WTC11 (cell line): ENCODE results near the gene ITK. TPM values are rescaled to one million over a fixed set of nuclear protein-coding genes. Genes with fewer than 3 reads are reported as not detected.

Experiments
- ATAC-seq: fragments of 200-7000 bp; cut with Tn5 transposase; 2 replicates; pipeline ENCODE4 v1.10.0; 2021; ENCODE audit warnings: mild to moderate bottlenecking, moderate library complexity
- CTCF ChIA-PET: fragments of 300-600 bp; sonication (Branson Sonifier 250); formaldehyde crosslinking; loops from one replicate; lab custom pipeline; 2021; ENCODE audit warnings: antibody characterized with exemption; lab: Charles Lee
- POLR2A ChIA-PET: fragments of 350-600 bp; sonication (Branson Sonifier 250); formaldehyde crosslinking; loops from one replicate; lab custom pipeline; 2021; ENCODE audit warnings: antibody characterized with exemption; lab: Charles Lee
- DNase-seq: peaks from one replicate; pipeline ENCODE4 v3.0.0; 2021; ENCODE audit warnings: low spot score
- H3K27ac Mint-ChIP-seq: 2 replicates; pipeline ENCODE4 v1.8.0; 2021; ENCODE audit warnings: mixed read lengths
- H3K27me3 Mint-ChIP-seq: 2 replicates; pipeline ENCODE4 v1.8.0; 2021; ENCODE audit warnings: low read depth, mild to moderate bottlenecking, moderate library complexity, mixed read lengths
- H3K36me3 Mint-ChIP-seq: 2 replicates; pipeline ENCODE4 v1.8.0; 2021; ENCODE audit warnings: mixed read lengths
- H3K4me1 Mint-ChIP-seq: 2 replicates; pipeline ENCODE4 v1.8.0; 2022; ENCODE audit warnings: mixed read lengths
- H3K4me3 Mint-ChIP-seq: 2 replicates; pipeline ENCODE4 v1.8.0; 2021; ENCODE audit warnings: mild to moderate bottlenecking, moderate library complexity, mixed read lengths
- H3K9me3 Mint-ChIP-seq: 2 replicates; pipeline ENCODE4 v1.8.0; 2021; ENCODE audit warnings: mixed read lengths
- E2F1 ChIP-seq: sonication (generic); formaldehyde crosslinking; IDR thresholded peaks from 2 replicates; pipeline ENCODE4 v1.8.0; 2022; ENCODE audit warnings: mild to moderate bottlenecking, missing genetic modification reagents
- E2F5 ChIP-seq: sonication (generic); formaldehyde crosslinking; IDR thresholded peaks from 2 replicates; pipeline ENCODE4 v1.8.1; 2022; ENCODE audit warnings: mild to moderate bottlenecking, moderate library complexity, missing genetic modification reagents
- EMX1 ChIP-seq: fragments of 250-450 bp; sonication (Bioruptor Pico); IDR thresholded peaks from 2 replicates; pipeline ENCODE4 v1.8.0; 2021; ENCODE audit warnings: mild to moderate bottlenecking
- ETV6 ChIP-seq: sonication (generic); formaldehyde crosslinking; IDR thresholded peaks from 2 replicates; pipeline ENCODE4 v1.8.1; 2022; ENCODE audit warnings: mild to moderate bottlenecking, missing genetic modification reagents
- FOXJ3 ChIP-seq: sonication (generic); formaldehyde crosslinking; IDR thresholded peaks from 2 replicates; pipeline ENCODE4 v1.9.0; 2021; ENCODE audit warnings: missing genetic modification reagents, mild to moderate bottlenecking, borderline replicate concordance
- GABPB1 ChIP-seq: sonication (generic); formaldehyde crosslinking; IDR thresholded peaks from 2 replicates; pipeline ENCODE4 v1.8.1; 2023; ENCODE audit warnings: mild to moderate bottlenecking, missing genetic modification reagents
- JUN ChIP-seq: sonication (generic); formaldehyde crosslinking; IDR thresholded peaks from 2 replicates; pipeline ENCODE4 v1.8.0; 2023; ENCODE audit warnings: mild to moderate bottlenecking, missing genetic modification reagents
- NFYB ChIP-seq: sonication (generic); formaldehyde crosslinking; conservative IDR thresholded peaks from 2 replicates; pipeline ENCODE4 v1.8.0; 2022; ENCODE audit warnings: low read depth, missing genetic modification reagents
- PRDM15 ChIP-seq: sonication (generic); formaldehyde crosslinking; IDR thresholded peaks from 2 replicates; pipeline ENCODE4 v1.8.0; 2022; ENCODE audit warnings: missing genetic modification reagents
- SMAD3 ChIP-seq: sonication (generic); formaldehyde crosslinking; IDR thresholded peaks from 2 replicates; pipeline ENCODE4 v1.8.0; 2022; ENCODE audit warnings: missing genetic modification reagents, mild to moderate bottlenecking, borderline replicate concordance
- TCF7 ChIP-seq: sonication (generic); formaldehyde crosslinking; IDR thresholded peaks from 2 replicates; pipeline ENCODE4 v1.8.0; 2022; ENCODE audit warnings: mild to moderate bottlenecking, low read depth, missing genetic modification reagents, moderate library complexity
- ZNF121 ChIP-seq: sonication (generic); formaldehyde crosslinking; IDR thresholded peaks from 2 replicates; pipeline ENCODE4 v1.8.0; 2023; ENCODE audit warnings: missing genetic modification reagents
- ZNF219 ChIP-seq: sonication (generic); formaldehyde crosslinking; IDR thresholded peaks from 2 replicates; pipeline ENCODE4 v1.8.0; 2023; ENCODE audit warnings: missing genetic modification reagents, mild to moderate bottlenecking, borderline replicate concordance
- ZNF317 ChIP-seq: sonication (generic); formaldehyde crosslinking; IDR thresholded peaks from 2 replicates; pipeline ENCODE4 v1.8.1; 2023; ENCODE audit warnings: low read depth, mild to moderate bottlenecking, moderate library complexity, missing genetic modification reagents, borderline replicate concordance
- ZNF396 ChIP-seq: fragments of 250-450 bp; sonication (Bioruptor Pico); IDR thresholded peaks from 2 replicates; pipeline ENCODE4 v1.8.0; 2021; ENCODE audit warnings: mild to moderate bottlenecking, moderate library complexity, borderline replicate concordance
- ZNF512 ChIP-seq: sonication (generic); formaldehyde crosslinking; IDR thresholded peaks from 2 replicates; pipeline ENCODE4 v1.8.1; 2022; ENCODE audit warnings: missing genetic modification reagents, borderline replicate concordance
- ZNF671 ChIP-seq: fragments of 250-450 bp; sonication (Bioruptor Pico); IDR thresholded peaks from 2 replicates; pipeline ENCODE4 v1.8.0; 2021; ENCODE audit warnings: mild to moderate bottlenecking
- total RNA-seq: library from RNA; stranded (reverse); gene quantifications from 3 replicates; pipeline ENCODE4 v1.2.3, GENCODE V29; 2021
- TF ChIP-seq, protein P1 (sequence below): sonication (generic); formaldehyde crosslinking; IDR thresholded peaks from 2 replicates; pipeline ENCODE4 v1.8.1; 2023; ENCODE audit warnings: mild to moderate bottlenecking, missing genetic modification reagents
- TF ChIP-seq, protein P2 (sequence below): fragments of 250-450 bp; sonication (Bioruptor Pico); IDR thresholded peaks from 2 replicates; pipeline ENCODE4 v1.9.0; 2021; ENCODE audit warnings: moderate library complexity, mild to moderate bottlenecking, inconsistent platforms, borderline replicate concordance

Gene ITK
- total RNA-seq, 1 experiment from 2014 or later, result 0.52 TPM

GRCh38 chr5:157142317-157143126, 38.1 kb upstream of the ITK start, which contains the start of gene MED7 (continued):
- TF ChIP-seq JUN (CRISPR knock-in tag) (no peak), ZNF317 (CRISPR knock-in tag) (no peak), ETV6 (CRISPR knock-in tag) (no peak), EMX1 (CRISPR knock-in tag) (no peak), PRDM15 (no peak), NFYB (CRISPR knock-in tag) (peak; percentile 78), SMAD3 (no peak), ZNF512 (CRISPR knock-in tag) (no peak), ZNF121 (no peak), GABPB1 (CRISPR knock-in tag) (peak; percentile 81; the same call in 1 of the 2 replicates), FOXJ3 (CRISPR knock-in tag) (no peak), ZNF396 (CRISPR knock-in tag) (no peak)
- TF ChIP-seq, protein P1, sequence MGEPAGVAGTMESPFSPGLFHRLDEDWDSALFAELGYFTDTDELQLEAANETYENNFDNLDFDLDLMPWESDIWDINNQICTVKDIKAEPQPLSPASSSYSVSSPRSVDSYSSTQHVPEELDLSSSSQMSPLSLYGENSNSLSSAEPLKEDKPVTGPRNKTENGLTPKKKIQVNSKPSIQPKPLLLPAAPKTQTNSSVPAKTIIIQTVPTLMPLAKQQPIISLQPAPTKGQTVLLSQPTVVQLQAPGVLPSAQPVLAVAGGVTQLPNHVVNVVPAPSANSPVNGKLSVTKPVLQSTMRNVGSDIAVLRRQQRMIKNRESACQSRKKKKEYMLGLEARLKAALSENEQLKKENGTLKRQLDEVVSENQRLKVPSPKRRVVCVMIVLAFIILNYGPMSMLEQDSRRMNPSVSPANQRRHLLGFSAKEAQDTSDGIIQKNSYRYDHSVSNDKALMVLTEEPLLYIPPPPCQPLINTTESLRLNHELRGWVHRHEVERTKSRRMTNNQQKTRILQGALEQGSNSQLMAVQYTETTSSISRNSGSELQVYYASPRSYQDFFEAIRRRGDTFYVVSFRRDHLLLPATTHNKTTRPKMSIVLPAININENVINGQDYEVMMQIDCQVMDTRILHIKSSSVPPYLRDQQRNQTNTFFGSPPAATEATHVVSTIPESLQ (CRISPR knock-in tag), result no peak

GRCh38 chr5:157143127-157143971, 37.3 kb upstream of the ITK start:
- Mint-ChIP-seq H3K4me1 (peaks cover 5% of the 10 kb centered on the region; the same call in 1 of the 2 replicates), H3K27me3 (no peaks in the 10 kb centered on the region; the same call in 1 of the 2 replicates)
- peak; percentile 24 for ATAC-seq
- no peak for DNase-seq
- TF ChIP-seq E2F5 (CRISPR knock-in tag) (no peak), TCF7 (CRISPR knock-in tag) (no peak), ZNF121 (no peak), ZNF219 (CRISPR knock-in tag) (no peak), E2F1 (CRISPR knock-in tag) (no peak), ZNF671 (CRISPR knock-in tag) (no peak)
- TF ChIP-seq, protein P2, sequence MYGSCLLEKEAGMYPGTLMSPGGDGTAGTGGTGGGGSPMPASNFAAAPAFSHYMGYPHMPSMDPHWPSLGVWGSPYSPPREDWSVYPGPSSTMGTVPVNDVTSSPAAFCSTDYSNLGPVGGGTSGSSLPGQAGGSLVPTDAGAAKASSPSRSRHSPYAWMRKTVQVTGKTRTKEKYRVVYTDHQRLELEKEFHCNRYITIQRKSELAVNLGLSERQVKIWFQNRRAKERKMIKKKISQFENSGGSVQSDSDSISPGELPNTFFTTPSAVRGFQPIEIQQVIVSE (CRISPR knock-in tag), result no peak
- TF ChIP-seq, all 79 proteins: peak for 0
- Mint-ChIP-seq H3K27ac (peak overlapping the region; percentile 96), H3K36me3 (peaks cover 20% of the 10 kb centered on the region), H3K9me3 (no peaks in the 10 kb centered on the region), H3K4me3 (peak overlapping the region; percentile 92)
- CTCF ChIA-PET, result interaction anchor here (0.6 to 2.2 kb wide), 7 partner anchors 11 to 601 kb away, joined by 3 to 13 read pairs (median 3); partner anchors contain the start of gene LSM11
- POLR2A ChIA-PET, result interaction anchor here (0.6 to 2.2 kb wide), 5 partner anchors 11 to 474 kb away, joined by 3 to 12 read pairs (median 3); no protein-coding TSS in a partner anchor
